GM19468 (cell line): ENCODE data around the gene ADAMTS19.
A peak's percentile ranks its signal among the peaks of the same experiment; 100 is the strongest.
"Not testable (repeated sequence)": the region's sequence is repeated elsewhere in the genome, so short reads cannot be mapped to it uniquely, and the experiment has no call there.

Source experiments
- ATAC-seq: cut with Tn5 transposase; IDR thresholded peaks from one replicate; pipeline ENCODE4 v1.9.1; 2021; ENCODE audit warnings: mild to moderate bottlenecking, moderate library complexity, moderate number of reproducible peaks; ENCODE audit not compliant: unreplicated experiment; ENCODE audit errors: extremely low read depth

The ADAMTS19 gene, protein sequence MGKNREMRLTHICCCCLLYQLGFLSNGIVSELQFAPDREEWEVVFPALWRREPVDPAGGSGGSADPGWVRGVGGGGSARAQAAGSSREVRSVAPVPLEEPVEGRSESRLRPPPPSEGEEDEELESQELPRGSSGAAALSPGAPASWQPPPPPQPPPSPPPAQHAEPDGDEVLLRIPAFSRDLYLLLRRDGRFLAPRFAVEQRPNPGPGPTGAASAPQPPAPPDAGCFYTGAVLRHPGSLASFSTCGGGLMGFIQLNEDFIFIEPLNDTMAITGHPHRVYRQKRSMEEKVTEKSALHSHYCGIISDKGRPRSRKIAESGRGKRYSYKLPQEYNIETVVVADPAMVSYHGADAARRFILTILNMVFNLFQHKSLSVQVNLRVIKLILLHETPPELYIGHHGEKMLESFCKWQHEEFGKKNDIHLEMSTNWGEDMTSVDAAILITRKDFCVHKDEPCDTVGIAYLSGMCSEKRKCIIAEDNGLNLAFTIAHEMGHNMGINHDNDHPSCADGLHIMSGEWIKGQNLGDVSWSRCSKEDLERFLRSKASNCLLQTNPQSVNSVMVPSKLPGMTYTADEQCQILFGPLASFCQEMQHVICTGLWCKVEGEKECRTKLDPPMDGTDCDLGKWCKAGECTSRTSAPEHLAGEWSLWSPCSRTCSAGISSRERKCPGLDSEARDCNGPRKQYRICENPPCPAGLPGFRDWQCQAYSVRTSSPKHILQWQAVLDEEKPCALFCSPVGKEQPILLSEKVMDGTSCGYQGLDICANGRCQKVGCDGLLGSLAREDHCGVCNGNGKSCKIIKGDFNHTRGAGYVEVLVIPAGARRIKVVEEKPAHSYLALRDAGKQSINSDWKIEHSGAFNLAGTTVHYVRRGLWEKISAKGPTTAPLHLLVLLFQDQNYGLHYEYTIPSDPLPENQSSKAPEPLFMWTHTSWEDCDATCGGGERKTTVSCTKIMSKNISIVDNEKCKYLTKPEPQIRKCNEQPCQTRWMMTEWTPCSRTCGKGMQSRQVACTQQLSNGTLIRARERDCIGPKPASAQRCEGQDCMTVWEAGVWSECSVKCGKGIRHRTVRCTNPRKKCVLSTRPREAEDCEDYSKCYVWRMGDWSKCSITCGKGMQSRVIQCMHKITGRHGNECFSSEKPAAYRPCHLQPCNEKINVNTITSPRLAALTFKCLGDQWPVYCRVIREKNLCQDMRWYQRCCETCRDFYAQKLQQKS

DNA sequence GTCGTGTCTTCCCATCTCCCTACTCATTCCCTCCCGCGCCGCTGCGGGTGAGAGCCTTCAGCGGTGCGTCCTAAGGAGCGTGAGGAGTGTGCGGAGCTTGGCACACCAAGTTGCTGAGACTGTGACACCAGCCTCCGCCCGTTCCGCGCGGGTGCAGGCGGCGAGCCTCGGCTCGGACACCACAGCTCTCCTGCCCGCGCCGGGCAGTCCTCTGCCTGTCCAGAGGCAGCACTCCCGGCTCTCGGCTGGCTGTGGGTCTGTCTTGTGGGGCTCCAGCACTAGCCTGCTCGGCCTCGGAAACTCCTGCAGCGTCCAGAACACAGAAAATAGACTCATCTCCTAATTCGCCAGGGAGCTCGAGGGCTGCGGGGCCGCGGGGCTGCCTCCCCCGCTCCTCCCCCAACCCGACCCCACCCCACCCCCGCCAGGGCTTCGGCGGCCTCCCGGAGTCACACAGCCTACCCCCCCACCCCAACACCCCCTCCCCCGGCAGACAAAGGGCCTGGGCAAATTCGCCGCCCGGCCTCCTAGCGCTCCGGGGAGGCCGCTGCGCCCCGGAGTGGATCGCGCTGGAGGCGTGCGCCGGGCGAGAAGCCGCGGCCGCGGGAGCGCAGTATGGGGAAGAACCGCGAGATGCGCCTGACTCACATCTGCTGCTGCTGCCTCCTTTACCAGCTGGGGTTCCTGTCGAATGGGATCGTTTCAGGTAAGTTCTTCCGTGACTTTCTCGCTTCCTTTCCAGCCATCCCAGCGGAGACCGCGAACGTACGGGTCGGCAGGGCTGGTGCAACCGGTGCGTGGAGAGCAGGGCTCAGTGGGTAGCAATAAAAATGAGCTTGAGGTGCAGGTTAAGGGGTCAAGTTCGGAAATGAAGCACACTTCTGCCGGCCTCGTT is at the start of gene ADAMTS19:
TSS of gene ADAMTS19 (plus strand) at position 522 of the 895 bp plus-strand sequence. CDS start at position 616, 94 bp downstream.
- ATAC-seq = no peak

DNA sequence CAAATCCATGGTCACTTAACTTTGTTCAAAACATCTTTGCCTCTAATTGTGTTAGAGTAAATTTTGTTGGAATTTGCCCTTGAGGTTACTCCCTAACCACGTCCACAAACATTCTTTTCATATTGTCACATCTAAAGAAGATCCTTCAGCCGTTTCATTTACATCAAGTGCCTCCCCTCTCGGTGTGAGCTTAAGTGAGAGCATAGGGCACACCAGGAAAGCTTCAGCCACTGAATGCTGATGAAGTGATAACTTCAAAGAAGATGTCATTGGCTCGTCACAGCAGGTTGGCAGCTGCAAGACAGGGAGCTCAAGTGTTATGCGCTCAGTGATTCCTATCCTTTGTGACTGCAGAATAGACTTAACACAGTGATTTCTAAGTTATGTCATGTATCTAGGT is 49.6 kb upstream of the ADAMTS19 start:
- ATAC-seq = no peak

DNA sequence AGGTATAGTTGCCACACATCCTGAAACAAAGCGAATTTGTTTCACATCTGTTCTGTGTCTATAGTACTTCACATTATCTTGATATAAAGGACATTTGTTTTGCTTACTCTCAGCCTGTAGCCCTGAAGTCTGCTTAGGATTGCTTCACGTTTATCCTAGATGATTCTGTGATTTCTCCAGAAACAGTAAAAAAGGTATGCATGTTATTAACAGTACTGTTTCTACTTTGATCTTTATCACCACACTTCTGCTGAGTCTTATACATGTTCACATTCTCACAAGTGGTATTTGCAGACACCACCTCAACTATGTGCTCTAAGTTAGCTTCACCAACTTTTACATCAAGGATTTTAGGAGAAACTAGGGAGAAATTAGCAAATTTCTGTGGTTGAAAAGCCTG is 47.4 kb upstream of the ADAMTS19 start:
- no peak for ATAC-seq

DNA sequence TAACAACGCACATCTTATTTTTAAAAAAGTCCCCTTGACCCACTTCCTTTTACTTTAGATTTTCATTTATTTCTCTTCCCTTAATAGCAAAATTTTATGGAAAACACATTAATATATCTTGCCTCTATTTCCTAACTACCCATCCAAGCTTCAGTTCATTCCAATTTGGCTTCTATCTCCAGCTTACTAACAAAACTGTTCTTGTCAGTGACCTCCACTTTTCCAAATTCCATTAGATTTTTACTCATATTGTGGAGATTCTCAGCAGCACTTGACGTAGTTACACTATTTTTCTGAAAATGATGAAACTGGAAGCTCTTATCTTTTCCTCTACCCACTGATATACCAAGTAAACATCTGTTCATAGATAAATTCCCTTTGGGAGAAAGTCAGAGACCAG is 46.5 kb upstream of the ADAMTS19 start:
- no peak for ATAC-seq

DNA sequence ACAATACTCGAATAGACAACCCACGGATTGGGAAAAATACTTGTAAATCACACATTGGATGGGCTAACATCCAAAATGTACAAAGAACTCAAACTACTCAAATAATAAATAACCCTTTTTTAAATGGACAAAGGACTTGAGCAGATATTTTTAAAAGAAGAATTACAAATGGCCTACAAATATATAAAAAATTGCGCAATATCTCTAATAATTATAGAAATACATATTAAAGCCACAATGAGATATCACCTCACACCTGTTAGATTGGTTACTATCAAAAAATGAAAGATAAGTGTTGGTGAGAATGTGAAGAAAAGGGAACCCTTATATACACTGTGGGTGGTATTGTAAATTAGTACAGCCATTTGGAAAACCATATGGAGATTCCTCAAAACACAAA is 40.8 kb upstream of the ADAMTS19 start:
- ATAC-seq = no peak

DNA sequence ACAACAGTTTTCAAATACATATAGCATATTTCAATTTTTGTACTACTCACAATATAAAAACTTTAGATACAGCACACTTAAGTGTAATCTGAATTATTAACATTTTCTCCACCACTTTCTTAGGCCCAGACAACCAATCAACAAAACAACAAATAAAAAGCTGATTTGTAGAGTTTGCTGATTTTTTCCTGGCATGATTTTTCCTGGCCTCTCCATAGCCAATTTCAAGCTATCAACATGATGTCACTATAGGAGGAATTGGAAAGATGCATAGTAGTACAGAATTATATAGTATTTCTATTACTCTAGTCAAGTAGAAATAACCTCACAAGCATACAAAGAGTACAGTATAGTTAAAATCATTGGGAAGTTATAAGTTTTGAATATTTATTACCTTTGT is 35.1 kb upstream of the ADAMTS19 start:
- ATAC-seq = no peak

DNA sequence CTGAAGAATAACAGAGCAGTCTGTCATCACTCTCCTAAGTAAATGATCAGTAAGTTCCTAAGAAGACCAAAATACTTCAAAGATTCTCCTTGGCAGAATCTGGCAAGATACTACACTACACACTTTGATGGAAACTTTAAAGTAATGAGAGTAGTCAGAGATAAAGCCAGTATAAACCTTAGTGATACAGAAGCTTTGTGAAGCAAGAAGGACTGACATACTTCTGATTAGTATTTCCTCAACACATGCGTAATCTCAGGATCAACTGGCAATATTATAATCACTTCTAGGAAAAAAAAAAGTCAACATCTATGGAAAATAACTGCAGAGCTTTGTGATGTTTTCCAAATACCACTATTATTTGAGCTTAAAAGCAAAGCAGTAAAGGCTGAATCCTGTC is 34.0 kb upstream of the ADAMTS19 start:
- ATAC-seq = no peak

DNA sequence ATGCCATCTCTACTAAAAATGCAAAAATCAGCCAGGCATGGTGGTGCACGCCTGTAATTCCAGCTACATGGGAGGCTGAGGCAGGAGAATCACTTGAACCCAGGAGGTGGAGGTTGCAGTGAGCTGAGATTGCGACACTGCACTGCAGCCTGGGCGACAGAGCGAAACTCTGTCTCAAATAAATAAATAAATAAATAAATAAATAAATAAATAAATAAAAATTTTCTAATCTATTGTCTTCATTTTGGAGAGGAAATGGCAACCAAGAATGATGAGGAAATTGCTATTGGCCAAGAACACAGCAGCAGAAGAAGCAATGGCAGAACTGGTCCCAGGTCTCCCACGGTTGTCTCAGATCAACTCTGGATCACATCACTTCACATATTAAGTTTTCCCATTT is 31.5 kb upstream of the ADAMTS19 start:
- not testable (repeated sequence) for ATAC-seq

DNA sequence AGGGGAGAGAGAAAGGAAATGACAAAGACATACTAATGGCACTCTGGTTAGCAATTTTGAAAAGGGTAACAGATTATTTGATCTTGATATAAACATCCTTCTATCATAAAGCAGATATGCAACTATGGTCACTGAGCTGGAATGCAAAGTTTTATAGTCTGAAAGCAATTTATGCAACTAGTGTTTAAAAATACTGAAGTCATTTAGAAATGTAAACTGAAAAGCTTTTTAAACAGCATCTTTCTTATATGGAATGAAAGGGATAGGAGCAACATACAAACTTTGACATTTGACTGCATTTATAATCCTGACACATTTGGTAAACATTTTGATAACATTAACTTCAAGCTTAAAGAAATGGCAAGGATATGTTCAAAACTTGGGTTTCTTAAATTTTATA is 28.7 kb upstream of the ADAMTS19 start:
- ATAC-seq = no peak

DNA sequence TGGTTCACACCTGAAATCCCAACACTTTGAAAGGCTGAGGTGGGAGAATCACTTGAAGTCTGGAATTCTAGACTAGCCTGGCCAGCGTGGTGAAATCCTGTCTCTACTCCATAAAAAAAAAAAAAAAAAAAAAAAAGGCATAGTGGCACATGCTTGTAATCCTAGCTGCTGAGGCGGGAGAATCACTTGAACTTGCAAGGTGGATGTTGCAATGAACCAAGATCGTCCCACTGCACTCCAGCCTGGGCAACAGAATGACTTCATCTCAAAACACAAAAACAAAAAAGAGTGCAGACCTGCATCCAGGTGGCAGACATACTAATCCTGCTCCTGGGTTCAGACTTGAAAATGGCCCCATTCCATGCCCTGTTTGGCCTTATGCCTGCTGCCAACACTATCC is 21.8 kb upstream of the ADAMTS19 start:
- ATAC-seq = no peak

DNA sequence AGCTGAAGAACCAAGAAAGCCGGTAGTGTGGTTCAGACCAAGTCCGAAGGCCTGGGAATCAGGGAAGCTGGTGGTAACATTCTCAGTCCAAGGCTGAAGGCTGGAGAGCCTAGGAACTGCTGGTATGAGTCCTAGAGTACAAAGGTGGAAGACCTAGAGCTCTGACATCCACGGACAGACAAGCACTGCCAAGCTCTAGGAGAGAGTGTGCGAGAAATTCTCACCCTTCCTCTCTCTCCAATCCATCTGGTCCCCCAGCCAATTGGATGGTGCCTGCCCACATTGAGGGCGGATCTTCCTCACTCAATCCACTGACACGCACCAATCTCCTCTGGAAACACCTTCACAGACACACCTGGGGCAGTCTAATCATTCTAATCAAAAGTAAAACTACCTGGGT is 19.7 kb upstream of the ADAMTS19 start:
- ATAC-seq = no peak

DNA sequence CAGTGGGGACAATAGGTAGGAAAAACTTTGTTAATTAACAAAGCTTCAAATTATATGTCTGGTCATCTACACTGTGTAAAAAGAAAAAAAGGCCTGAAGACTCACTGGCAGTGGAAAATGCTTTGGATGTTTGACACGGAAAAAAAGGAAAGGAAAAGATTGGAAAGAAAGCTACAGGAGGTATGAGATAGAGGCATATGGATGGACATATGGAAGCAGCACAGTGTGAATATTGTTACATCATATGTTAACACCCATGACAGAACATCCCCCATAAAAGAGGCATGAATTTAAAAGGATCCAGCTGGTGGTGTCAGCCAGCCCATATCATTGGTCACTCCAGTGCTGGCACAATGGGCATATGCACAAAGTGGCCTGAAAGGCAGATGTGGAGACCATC is 19.0 kb upstream of the ADAMTS19 start:
- ATAC-seq = no peak

DNA sequence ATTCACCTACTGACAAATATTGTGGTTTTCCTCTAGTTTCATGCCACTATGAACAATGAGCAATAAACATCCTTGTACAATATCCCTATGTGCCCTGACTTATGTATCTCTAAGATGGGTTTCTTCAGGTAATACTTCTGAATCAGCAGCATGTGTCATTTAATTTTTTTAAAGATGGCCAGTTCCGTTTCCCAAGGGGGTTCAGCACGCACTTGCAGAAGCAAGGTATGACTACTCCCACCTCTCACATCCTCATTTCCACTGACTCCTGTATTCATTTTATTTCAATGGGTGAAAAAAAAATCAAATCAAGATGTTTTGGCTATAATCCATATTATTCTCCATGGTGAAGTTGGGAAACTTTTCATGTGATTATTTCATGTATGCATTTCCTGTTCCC is 14.7 kb upstream of the ADAMTS19 start:
- peak; percentile 49 for ATAC-seq

DNA sequence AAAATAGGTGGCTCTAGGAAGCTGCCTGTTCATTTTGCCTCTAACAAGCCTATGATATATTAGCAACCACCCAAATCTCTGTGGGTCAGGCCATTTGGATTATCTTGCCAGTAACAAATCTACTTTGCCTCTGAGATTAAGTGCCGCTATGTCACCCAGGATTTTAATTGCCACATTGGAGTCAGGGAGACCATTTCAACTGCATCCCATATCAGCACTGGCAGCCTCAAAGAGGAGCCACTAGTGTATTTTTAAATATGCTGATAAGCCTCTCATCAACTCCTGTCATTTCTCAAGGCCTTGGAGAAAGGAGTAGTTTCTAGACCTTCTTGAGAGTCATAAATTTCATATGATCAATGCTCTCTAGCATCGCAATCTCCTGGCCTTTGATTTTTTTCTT is 12.1 kb upstream of the ADAMTS19 start:
- no peak for ATAC-seq

DNA sequence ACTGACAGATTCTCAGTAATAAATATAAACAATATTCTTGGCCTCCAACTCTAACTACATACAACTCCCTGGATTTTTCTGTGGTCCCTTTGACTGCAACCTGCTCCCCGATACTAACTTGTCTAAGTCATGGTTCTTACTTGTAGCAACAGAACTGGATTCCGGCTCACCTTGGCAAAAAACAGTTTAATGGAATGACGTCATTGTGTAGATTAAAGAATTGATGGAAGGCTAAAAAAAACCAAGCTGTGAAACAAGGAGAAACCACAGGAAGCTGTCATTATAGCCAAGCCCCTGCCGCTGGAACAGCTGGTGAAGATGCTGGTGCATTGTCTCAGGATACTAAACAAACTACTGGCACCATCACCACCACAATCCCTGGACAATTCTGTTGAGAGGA is 11.4 kb upstream of the ADAMTS19 start:
- ATAC-seq = no peak

DNA sequence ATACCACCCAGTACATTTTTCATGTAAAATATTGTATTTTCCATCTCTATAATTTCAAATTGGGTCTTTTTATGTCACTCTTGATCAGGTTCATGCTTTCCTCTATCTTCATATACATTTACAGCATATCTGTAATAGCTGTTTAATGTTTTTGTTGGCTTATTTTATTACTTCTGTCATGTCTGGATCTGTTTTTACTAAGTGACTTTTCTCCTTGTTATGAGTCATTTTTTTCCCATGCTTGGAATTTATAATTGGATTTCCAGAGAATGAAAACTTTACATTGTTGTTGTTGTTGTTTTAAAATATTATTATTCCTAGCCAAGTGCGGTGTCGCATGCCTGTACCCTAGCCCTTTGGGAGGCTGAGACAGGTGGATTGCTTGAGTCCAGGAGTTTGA is 5.6 kb upstream of the ADAMTS19 start:
- no peak for ATAC-seq

DNA sequence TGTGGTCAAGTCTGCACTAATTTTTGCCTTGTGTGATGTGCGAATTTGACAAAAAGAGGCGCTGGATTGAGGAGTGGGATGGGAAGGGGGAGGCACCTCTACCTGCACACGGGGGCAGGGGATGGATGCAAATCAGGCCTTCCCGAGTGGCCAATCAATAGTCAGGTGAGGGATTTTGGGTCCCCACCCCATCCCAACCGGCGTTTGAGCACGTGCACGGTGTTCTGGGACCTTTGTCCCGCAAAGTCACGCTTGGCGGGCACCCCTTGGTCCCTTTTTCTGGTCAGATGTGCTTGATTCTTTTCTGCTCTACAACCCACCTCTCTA is 685 bp upstream of the ADAMTS19 start:
- no peak for ATAC-seq

DNA sequence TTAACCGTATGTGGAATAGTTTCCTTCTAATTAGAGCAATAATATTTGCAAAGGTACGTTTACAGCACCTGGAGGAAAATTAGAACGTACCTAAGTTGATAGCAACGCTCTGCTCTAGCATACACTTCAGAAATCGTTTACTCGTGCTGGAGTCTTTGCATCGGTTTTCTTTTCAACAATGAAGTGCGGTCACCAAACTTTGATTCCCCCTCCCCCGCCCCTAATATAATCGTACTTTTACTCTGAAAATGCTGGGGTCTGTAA is 506 bp downstream of the ADAMTS19 start:
- no peak for ATAC-seq

DNA sequence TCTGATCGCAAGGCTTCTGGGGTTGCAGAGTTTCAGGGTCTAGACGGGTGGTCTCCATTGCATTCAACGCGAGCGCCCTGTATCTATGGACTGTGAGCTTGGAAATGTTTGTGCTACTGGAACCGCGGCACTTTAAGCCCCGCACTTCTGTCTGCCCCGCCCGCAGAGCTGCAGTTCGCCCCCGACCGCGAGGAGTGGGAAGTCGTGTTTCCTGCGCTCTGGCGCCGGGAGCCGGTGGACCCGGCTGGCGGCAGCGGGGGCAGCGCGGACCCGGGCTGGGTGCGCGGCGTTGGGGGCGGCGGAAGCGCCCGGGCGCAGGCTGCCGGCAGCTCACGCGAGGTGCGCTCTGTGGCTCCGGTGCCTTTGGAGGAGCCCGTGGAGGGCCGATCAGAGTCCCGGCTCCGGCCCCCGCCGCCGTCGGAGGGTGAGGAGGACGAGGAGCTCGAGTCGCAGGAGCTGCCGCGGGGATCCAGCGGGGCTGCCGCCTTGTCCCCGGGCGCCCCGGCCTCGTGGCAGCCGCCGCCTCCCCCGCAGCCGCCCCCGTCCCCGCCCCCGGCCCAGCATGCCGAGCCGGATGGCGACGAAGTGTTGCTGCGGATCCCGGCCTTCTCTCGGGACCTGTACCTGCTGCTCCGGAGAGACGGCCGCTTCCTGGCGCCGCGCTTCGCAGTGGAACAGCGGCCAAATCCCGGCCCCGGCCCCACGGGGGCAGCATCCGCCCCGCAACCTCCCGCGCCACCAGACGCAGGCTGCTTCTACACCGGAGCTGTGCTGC is 1.0 kb downstream of the ADAMTS19 start:
- peak; percentile 42 for ATAC-seq
